GM12878 (cell line): ENCODE data around the gene KRAS. TPM values are rescaled to one million over a fixed set of nuclear protein-coding genes. Genes with fewer than 3 reads are reported as not detected.

Source experiments
- ATAC-seq: fragments of 200-7000 bp; cut with Tn5 transposase; 3 replicates; pipeline ENCODE4 v1.9.1; 2020; ENCODE audit warnings: mild to moderate bottlenecking, moderate library complexity
- BruUV-seq: library from RNA; stranded (reverse); fragments of 400-500 nt; replicated peaks from 2 replicates; lab custom pipeline; 2021; lab: Mats Ljungman, UMichigan
- CTCF ChIA-PET: fragments of 300-600 bp; sonication (Branson Sonifier 250); formaldehyde crosslinking; extraction: SDS; loops from one replicate; lab custom pipeline; 2021; ENCODE audit warnings: inconsistent platforms; lab: Yijun Ruan, JAX
- POLR2A ChIA-PET: fragments of 350-600 bp; formaldehyde crosslinking; extraction: SDS; loops from one replicate; lab custom pipeline; 2021; ENCODE audit warnings: inconsistent platforms; lab: Charles Lee
- RAD21 ChIA-PET: fragments of 300-600 bp; sonication (Branson Sonifier 250); formaldehyde crosslinking; loops from one replicate; lab custom pipeline; 2023; ENCODE audit warnings: antibody characterized with exemption; ENCODE audit not compliant: unreplicated experiment; lab: Charles Lee
- SMC1A ChIA-PET: fragments of 300-600 bp; sonication (Branson Sonifier 250); formaldehyde crosslinking; loops from one replicate; lab custom pipeline; 2023; ENCODE audit not compliant: unreplicated experiment, uncharacterized antibody; lab: Charles Lee
- DNase-seq: peaks from one replicate; pipeline ENCODE4 v3.0.0-alpha.2; 2011; ENCODE audit warnings: low read depth, low spot score
- FAIRE-seq: peaks from 3 replicates; lab custom pipeline; 2011; peaks lifted over from hg19 to GRCh38; lab: Jason Lieb, UNC
- H2AFZ ChIP-seq: 2 replicates; pipeline ENCODE4 v1.6.0; 2011; ENCODE audit warnings: low read depth, low read length, control low read depth; ENCODE audit not compliant: control insufficient read depth
- H3K27ac ChIP-seq: 2 replicates; pipeline ENCODE4 v1.5.1; 2011; ENCODE audit warnings: control low read depth; ENCODE audit not compliant: control insufficient read depth, insufficient read depth
- H3K27me3 ChIP-seq, 2 experiments: replicated peaks in 1 of 2; 2 replicates each; pipeline versions ENCODE4 v1.6.0 to v1.6.1; 2011; ENCODE audit warnings: low read length in 1 of 2; ENCODE audit not compliant: control insufficient read depth in 2 of 2, insufficient read depth in 2 of 2
- H3K36me3 ChIP-seq, 2 experiments: 2 replicates each; pipeline ENCODE4 v1.5.1; 2011; ENCODE audit warnings: low read length in 1 of 2; ENCODE audit not compliant: control insufficient read depth in 2 of 2, insufficient read depth in 2 of 2
- H3K4me1 ChIP-seq: 2 replicates; pipeline ENCODE4 v1.6.1; 2011; ENCODE audit warnings: mild to moderate bottlenecking, low read length, moderate library complexity, mixed read lengths; ENCODE audit not compliant: control insufficient read depth, insufficient read depth
- H3K4me2 ChIP-seq: 2 replicates; pipeline ENCODE4 v1.6.0; 2011; ENCODE audit warnings: control low read depth; ENCODE audit not compliant: control insufficient read depth, insufficient read depth
- H3K4me3 ChIP-seq: fragments of 200-600 bp; sonication (generic); 2 replicates; pipeline ENCODE4 v1.5.1; 2016
- H3K79me2 ChIP-seq: 2 replicates; pipeline ENCODE4 v1.6.0; 2011; ENCODE audit warnings: low read length; ENCODE audit not compliant: control insufficient read depth, insufficient read depth
- H3K9ac ChIP-seq: 2 replicates; pipeline ENCODE4 v1.8.0; 2011; ENCODE audit warnings: low read length, control low read depth, mixed read lengths; ENCODE audit not compliant: control insufficient read depth, insufficient read depth
- H3K9me3 ChIP-seq: replicated peaks from 3 replicates; pipeline ENCODE4 v1.5.1; 2011; ENCODE audit warnings: mild to moderate bottlenecking, low read length; ENCODE audit not compliant: control insufficient read depth, insufficient read depth
- H4K20me1 ChIP-seq: 2 replicates; pipeline ENCODE4 v1.6.0; 2011; ENCODE audit not compliant: control insufficient read depth, insufficient read depth
- ATF2 ChIP-seq: IDR thresholded peaks from 2 replicates; pipeline ENCODE4 v1.6.1; 2012; ENCODE audit warnings: low read length, inconsistent platforms
- ATF7 ChIP-seq: fragments of 450-650 bp; IDR thresholded peaks from 2 replicates; pipeline ENCODE4 v1.6.1; 2016; ENCODE audit warnings: low read depth, mild to moderate bottlenecking
- BCL11A ChIP-seq: IDR thresholded peaks from 2 replicates; pipeline ENCODE4 v1.6.1; 2011; ENCODE audit warnings: low read depth, low read length
- BHLHE40 ChIP-seq, 2 experiments: fragments of 450-650 bp in 1 of 2; IDR thresholded peaks; 2 replicates each; pipeline ENCODE4 v1.6.1; 2011 to 2017; ENCODE audit warnings: low read depth in 2 of 2, borderline replicate concordance in 1 of 2, improper control_type of control experiment in 1 of 2, low read length in 1 of 2, mild to moderate bottlenecking in 1 of 2
- EP300 ChIP-seq, 2 experiments: fragments of 150-350 bp in 1 of 2; IDR thresholded peaks; 2 replicates each; pipeline ENCODE4 v1.6.1; 2011 to 2012; ENCODE audit warnings: low read depth in 2 of 2, low read length in 2 of 2, borderline replicate concordance in 1 of 2, improper control_type of control experiment in 1 of 2, inconsistent platforms in 1 of 2; ENCODE audit not compliant: control insufficient read depth in 1 of 2
- HDAC2 ChIP-seq: fragments of 200-600 bp; sonication (generic); IDR thresholded peaks from 2 replicates; pipeline ENCODE4 v1.6.1; 2017
- HDAC6 ChIP-seq: fragments of 200-600 bp; sonication (generic); IDR thresholded peaks from one replicate; pipeline ENCODE4 v1.8.0; 2017; ENCODE audit warnings: antibody characterized with exemption; ENCODE audit not compliant: unreplicated experiment
- IKZF2 ChIP-seq, 2 experiments: fragments of 450-650 bp; IDR thresholded peaks; 2 replicates each; pipeline ENCODE4 v1.6.1; 2017; ENCODE audit warnings: mild to moderate bottlenecking in 2 of 2, moderate library complexity in 2 of 2
- MEF2B ChIP-seq: fragments of 450-650 bp; IDR thresholded peaks from 2 replicates; pipeline ENCODE4 v1.6.1; 2018; ENCODE audit warnings: mild to moderate bottlenecking, moderate library complexity; ENCODE audit not compliant: partially characterized antibody, poor library complexity, severe bottlenecking
- SPI1 ChIP-seq: IDR thresholded peaks from 2 replicates; pipeline ENCODE4 v1.6.1; 2011; ENCODE audit warnings: low read depth, mild to moderate bottlenecking, low read length, moderate library complexity, borderline replicate concordance; ENCODE audit not compliant: insufficient read depth
- STAT1 ChIP-seq: fragments of 450-650 bp; conservative IDR thresholded peaks from 2 replicates; pipeline ENCODE4 v1.6.1; 2014; ENCODE audit warnings: antibody characterized with exemption, mild to moderate bottlenecking
- YBX1 ChIP-seq: fragments of 450-650 bp; IDR thresholded peaks from 2 replicates; pipeline ENCODE4 v1.6.1; 2016; ENCODE audit warnings: antibody characterized with exemption
- ZNF687 ChIP-seq: fragments of 450-650 bp; IDR thresholded peaks from 2 replicates; pipeline ENCODE4 v1.6.1; 2017; ENCODE audit warnings: mild to moderate bottlenecking, moderate library complexity
- WGBS: methylation state at CpG from one replicate; pipeline ENCODE4 v1.1.6; 2016; ENCODE audit warnings: low lambda C conversion rate; ENCODE audit not compliant: insufficient replicate concordance, insufficient coverage; ENCODE audit errors: missing lambda C conversion rate; 5-methylcytosine and 5-hydroxymethylcytosine counted together
- in situ Hi-C: fragments of 300-500 bp; cut with MboI; formaldehyde crosslinking; loops from 9 replicates; pipeline ENCODE4 v1.14.3; 2018; ENCODE audit warnings: mixed read lengths
- intact Hi-C: fragments of 100-400 bp; cut with micrococcal nuclease; formaldehyde crosslinking; loops from one replicate; pipeline ENCODE4 v1.14.2; 2022; ENCODE audit not compliant: unreplicated experiment
- polyA plus RNA-seq, 11 experiments: library from polyadenylated mRNA; depleted of rRNA in 4 of 11; unstranded in 6 of 11; stranded (reverse) in 5 of 11; fragments of >200 nt; fragmentation: Nextera tagmentation in 4 of 11; fragmentation: Illumina TruSeq in 1 of 11; extraction: Ambion mirVana in 4 of 11; extraction: Trizol in 1 of 11; gene quantifications; 1 replicate in 1 of 11; 2 replicates in 10 of 11; pipeline versions ENCODE4 v1.2.1 to v1.2.3, GENCODE V29; 2011 to 2016; ENCODE audit warnings: inconsistent platforms in 2 of 11, missing spikeins in 2 of 11, low read depth in 1 of 11
- total RNA-seq, 4 experiments: library from RNA; depleted of rRNA in 3 of 4; stranded (reverse); fragments of >200 nt in 3 of 4; fragmentation: Illumina TruSeq in 1 of 4; extraction: Trizol in 1 of 4; gene quantifications; 2 replicates each; pipeline versions ENCODE4 v1.2.1 to v1.2.3, GENCODE V29; 2013 to 2021

Gene KRAS
- total and polyA plus RNA-seq, 10 of the 15 experiments (the other 5 are each of a cell fraction or from before 2014, with no cell fraction given), result 3.1 to 23.8 (median 8.0) TPM

GRCh38 chr12:25271486-25272098 is 20.9 kb upstream of the KRAS start (continued):
- no peak for TF ChIP-seq ATF2

GRCh38 chr12:25269701-25270100 is 19.0 kb upstream of the KRAS start:
- Histone ChIP-seq H2AFZ (peak overlapping the region; percentile 2; the same call in 1 of the 2 replicates), H3K9ac (no peak overlapping the region), H3K27me3 (no peaks in the 10 kb centered on the region), H3K27ac (no peak overlapping the region), H3K4me2 (peak overlapping the region; percentile 22; the same call in 1 of the 2 replicates), H4K20me1 (no peaks in the 10 kb centered on the region), H3K9me3 (no peaks in the 10 kb centered on the region), H3K4me3 (no peak overlapping the region), H3K4me1 (peaks cover 8% of the 10 kb centered on the region)
- ChIA-PET CTCF (interaction anchor here (1.1 to 1.3 kb wide), 3 partner anchors 11 to 118 kb away, joined by 3 to 6 read pairs (median 5); no protein-coding TSS in a partner anchor), RAD21 (interaction anchor here (0.6 to 1.8 kb wide), 3 partner anchors 49 to 282 kb away, joined by 3 to 5 read pairs (median 3); no protein-coding TSS in a partner anchor), POLR2A (no interaction called here)
- intact Hi-C loops (no loop called here), in situ Hi-C loops (no loop called here)
- 0% methylated on average over 2 of the region's 2 CpGs for WGBS
- no TSS peak for BruUV-seq
- FAIRE-seq, result no peak
- no peak for TF ChIP-seq HDAC2
- TF ChIP-seq MEF2B, result peak; percentile 41
- peak; percentile 26 to 51; a peak in 2 of 4 replicates for TF ChIP-seq IKZF2 (IDR thresholded peaks at IDR 0.05)
- TF ChIP-seq HDAC6, result no peak
- 0 out of 4 replicates have a peak, but pooled peaks of 1 of the 2 experiments have one; percentile 22 for TF ChIP-seq EP300 (IDR thresholded peaks at IDR 0.05; ENCODE audit: borderline replicate concordance in 1 of 2, control insufficient read depth in 1 of 2, low read depth in 2 of 2, low read length in 2 of 2)
- peak; percentile 27; the same call in 1 of the 2 replicates for TF ChIP-seq ATF7
- 0 out of 4 replicates have a peak, but pooled peaks of 1 of the 2 experiments have one; percentile 5 for TF ChIP-seq BHLHE40 (IDR thresholded peaks at IDR 0.05; ENCODE audit: borderline replicate concordance in 1 of 2, low read depth in 2 of 2, low read length in 1 of 2)
- no peak for TF ChIP-seq STAT1
- TF ChIP-seq ZNF687, result 0 out of 2 replicates have a peak, but pooled peaks have one; percentile 25
- TF ChIP-seq SPI1, result peak; percentile 96
- no peak for TF ChIP-seq YBX1
- peak; percentile 25; the same call in 1 of the 2 replicates for TF ChIP-seq BCL11A
- TF ChIP-seq, all 136 proteins: peak for 8
- ATAC-seq (peak; percentile 84), DNase-seq (peak; percentile 52)
- Histone ChIP-seq H3K36me3 (no peaks in the 10 kb centered on the region), H3K79me2 (no peaks in the 10 kb centered on the region)
- SMC1A ChIA-PET, result interaction anchor here (0.7 to 2.1 kb wide), 8 partner anchors 11 to 118 kb away, joined by 3 to 5 read pairs (median 4); no protein-coding TSS in a partner anchor
